Activated naive CD8-positive, alpha-beta T cell treated with anti-CD3 and anti-CD28 coated beads, Interleukin-2, amount 50 U/mL, for 16 hours (primary cell): ENCODE results near the gene CPO.
"Not testable (repeated sequence)": the region's sequence is repeated elsewhere in the genome, so short reads cannot be mapped to it uniquely, and the experiment has no call there.

Source experiments
- DNase-seq: peaks from one replicate; pipeline ENCODE4 v3.0.0-alpha.2; 2020; ENCODE audit warnings: low read depth, low spot score

Gene CPO

DNA sequence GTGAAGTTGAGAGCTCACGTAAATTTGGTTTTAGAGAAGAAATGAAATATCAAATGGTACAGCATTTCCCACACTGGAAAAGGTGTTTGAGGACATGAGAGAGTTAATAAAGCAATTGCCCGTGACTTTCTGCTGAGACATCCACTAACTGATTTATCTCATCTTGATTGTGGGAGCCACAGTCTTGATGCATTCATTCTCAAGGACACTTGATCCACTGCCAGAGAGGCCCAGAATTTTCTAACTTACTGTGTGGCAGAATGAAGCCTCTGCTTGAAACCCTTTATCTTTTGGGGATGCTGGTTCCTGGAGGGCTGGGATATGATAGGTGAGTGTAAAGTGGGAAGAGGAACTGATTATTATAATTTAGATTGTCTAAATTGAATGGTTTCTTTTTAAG lies at the start of gene CPO:
TSS of gene CPO (plus strand) at position 179 of the 400 bp plus-strand sequence. CDS start at position 261, 82 bp downstream.
- no peak for DNase-seq

GRCh38 chr2:206890179-206890578 lies 49.1 kb upstream of the CPO start:
- DNase-seq, result no peak

- DNase-seq, result no peak
Observed at GRCh38 chr2:206890926-206891325, 48.4 kb upstream of the CPO start.

GRCh38 chr2:206915121-206915520 lies 24.2 kb upstream of the CPO start:
- no peak for DNase-seq

DNA sequence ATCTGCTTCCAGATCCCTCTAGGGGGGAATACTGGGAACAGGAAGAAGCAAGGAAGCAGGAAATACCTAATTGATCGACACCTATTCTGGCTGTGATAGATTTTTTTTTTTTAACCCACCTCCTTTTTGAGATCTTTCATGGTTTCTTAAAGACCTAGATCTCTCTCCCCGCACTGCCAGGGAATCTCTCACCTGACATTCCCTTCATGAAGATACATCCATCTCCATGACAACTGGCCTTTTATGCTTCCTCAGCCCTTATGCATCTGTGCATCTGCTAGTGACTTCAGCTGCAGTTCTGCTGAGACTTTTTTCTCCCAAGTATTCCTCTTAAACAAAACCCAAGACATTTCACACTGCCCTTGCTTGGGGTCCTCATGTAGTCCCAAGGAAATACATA lies 21.1 kb upstream of the CPO start:
- DNase-seq, result no peak

- no peak for DNase-seq
Observed at GRCh38 chr2:206920310-206920709, 19.0 kb upstream of the CPO start.

DNA sequence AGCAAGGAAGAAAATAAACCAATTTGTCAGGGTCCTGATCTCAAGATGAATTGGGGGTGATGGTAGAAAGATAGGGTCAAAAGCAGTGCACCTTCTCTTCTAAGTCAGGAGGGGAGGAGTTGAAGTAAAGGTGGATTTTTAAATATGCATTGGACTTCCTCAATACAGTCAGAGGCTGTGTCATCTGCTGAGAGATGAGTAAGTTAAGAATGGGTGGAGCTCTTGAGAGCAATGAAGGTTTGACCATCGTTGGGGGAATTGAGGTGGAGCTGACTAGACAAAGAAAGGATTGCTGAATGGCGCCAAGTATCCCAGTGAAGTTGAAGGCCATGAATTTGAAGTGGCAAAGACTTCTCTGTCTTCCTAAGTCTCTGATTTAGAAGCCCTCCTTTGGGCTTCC lies 18.4 kb upstream of the CPO start:
- DNase-seq, result no peak

- DNase-seq, result no peak
Observed at GRCh38 chr2:206921529-206921928, 17.8 kb upstream of the CPO start.

DNA sequence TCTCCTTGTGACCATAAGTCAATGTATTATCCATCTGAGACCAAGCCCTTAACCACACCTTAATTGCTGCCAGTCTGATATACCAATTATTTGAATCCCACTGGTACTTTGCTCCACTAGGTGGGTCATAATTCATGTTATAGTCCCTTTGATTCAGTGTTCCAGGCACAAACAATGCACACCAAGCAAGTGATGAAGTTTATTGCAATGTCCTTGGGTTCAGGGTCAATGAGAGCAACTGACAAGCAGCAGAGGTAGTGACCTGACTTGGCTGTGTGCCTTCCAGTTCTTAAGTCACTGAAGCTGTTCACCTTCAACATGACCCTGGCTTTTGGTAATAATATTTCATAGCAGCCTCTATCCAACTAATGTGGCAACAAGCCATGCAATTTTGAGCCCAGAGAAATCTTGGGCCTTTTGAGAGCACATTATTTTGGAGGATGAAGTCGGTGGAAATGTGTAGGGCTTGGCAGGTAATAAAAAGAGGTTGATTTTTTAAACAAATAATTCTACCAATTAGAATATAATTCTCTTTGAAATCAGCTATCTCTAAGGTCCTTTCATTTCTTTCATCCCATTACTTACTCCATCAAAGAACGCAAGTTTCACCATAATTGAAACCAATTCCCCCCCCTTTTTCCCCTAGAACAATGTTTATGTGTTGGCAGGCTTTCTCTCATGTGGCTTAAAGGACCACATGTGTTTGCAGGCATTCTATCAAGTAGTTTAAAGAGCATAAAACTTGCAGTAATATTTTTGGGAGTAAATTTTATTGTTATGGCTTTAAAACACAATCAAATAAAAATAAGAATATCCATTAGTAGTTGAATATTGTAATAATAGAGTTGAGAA lies 3.1 kb upstream of the CPO start:
- DNase-seq, result no peak

DNA sequence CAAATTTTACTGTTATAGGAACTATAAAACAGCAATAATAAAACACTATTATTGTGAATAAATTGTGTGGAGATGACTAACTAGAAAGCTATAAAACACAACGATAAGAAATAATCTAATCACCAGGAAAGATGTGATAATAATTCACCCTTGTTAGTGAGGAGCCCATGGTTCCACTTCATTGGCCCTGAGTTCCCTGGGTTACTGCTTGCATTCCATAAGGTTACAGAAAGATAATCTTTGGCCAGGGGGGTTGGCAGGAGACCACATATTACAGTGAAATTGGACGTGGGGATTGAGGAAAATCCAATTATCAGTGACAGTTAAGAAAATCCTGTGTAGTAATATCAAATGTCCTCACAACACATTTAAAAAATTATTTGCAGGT lies 2.5 kb upstream of the CPO start:
- DNase-seq, result no peak

- no peak for DNase-seq
Observed at GRCh38 chr2:206937555-206937954, 1.8 kb upstream of the CPO start.

GRCh38 chr2:206940546-206940945 lies 1.2 kb downstream of the CPO start:
- no peak for DNase-seq

DNA sequence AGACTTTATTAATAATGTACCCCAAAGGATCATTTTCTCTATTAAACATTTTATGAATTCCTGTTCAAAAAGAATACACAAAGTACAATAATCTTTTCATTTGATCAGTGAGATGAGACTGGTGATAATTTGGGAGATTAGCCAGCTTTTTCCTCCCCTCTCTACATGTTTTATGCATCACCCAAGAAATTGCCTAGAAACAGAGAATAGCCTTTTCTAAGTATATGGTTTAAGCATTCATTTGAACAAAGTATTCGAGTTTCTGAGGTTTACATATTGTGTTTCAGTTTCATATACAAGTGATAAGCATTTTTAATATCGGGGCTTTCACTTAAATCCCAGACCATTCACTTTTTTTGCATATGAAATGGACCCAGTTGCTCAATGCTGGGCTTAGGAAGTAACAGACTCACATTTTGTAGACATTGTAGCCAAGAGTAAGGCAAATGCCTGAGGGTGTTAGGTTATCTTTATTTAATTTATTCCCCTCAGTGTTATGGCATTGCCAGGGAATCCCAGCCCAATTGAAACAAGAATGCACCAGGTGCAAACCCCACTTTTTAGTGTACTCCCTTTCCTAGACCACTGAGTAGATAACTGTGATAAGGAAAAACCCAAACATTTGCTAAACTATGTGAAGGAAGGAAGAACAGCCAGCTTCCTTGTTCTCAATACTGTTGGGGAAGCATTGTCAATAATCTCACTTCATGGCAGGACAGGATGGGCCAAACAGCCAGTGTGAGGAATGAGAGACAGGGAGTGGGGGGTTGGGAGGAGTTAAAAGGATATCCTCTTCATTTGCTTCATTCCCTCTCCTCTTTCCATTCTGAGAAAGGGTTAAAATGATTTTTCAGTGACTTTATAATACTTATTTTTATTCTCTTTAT lies 3.5 kb downstream of the CPO start:
- no peak for DNase-seq

GRCh38 chr2:206953404-206953803 lies 14.1 kb downstream of the CPO start:
- not testable (repeated sequence) for DNase-seq

DNA sequence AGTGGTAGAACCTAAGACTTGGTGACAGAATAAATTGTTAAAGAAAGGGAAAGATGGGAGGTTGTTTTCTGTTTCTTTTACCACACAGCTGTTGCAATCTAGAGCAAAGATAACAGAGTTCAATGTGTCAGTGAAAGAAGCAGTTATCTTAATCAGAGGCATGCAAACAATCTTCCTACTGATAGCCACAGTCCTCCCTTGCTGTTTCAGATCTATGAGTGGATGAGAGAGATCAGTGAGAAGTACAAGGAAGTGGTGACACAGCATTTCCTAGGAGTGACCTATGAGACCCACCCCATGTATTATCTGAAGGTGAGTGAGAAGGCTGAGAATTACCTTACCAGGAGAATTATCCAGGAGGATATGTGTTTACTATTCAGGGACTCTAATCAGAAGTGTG lies 15.9 kb downstream of the CPO start:
- DNase-seq, result no peak

GRCh38 chr2:206958261-206958660 lies 18.9 kb downstream of the CPO start:
- no peak for DNase-seq

DNA sequence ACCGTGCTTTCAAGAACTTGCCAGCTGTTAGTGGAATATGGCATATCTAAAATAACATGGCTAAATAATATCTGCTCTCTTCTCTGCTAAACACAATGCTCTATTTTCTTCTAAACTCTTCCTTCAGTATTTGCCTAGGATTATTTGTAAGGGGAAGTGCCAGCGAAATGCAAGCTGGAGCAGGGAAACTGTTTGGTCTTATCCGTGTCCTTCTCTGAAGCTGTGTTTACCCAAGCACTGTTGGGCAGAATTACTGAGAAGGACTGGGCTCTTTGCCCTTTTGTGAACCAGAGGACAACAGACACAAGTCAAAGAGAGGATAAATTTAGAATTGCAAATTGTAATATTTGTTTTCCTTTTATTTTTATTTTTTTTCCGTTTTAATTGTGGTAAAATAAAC lies 23.6 kb downstream of the CPO start:
- no peak for DNase-seq

DNA sequence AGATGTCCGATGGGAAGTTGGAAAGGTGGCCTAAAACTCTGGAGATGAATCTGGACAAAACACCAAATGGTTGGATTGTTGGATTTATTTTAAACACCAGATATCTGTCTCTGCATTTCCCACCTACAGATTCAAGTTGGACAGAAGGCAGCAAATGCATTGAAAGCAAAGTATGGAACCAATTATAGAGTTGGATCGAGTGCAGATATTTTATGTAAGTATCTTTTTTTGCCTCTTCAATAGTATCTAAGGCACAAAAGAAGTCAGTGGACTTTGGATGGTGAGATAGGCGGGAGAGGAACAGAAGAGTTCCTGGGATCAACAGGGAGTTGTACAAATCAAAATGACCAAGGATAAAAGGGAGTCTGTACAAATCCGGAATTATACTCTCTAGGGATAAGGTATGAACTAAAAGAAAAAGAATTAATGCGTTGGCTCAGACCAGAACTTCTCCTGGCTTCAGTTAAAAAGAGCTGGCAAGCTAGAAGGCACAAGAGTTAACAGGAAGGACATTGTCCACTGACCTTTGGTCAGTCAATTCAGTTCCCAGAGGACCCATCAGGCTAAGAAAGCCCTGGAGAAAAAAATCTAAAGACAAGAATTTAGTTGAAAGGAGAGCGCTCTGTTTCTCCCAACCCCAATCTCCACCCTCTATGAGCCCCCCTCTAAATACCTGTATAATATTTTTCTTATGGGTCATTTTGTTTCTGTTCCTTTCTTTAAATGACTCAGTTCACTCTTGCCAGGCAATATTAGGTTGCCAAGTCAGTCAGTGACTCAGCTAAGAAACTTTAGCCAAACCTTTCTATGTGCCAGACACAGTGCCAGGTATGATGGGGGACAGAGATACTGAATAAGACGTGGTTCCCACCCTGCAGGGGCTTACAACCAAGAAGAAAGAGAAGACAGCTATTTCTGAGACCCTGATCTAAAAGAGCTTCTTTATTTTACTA lies 29.1 kb downstream of the CPO start:
- no peak for DNase-seq

- no peak for DNase-seq
Observed at GRCh38 chr2:206969192-206969591, 29.9 kb downstream of the CPO start.

GRCh38 chr2:206970589-206971360 lies 31.5 kb downstream of the CPO start:
- no peak for DNase-seq

DNA sequence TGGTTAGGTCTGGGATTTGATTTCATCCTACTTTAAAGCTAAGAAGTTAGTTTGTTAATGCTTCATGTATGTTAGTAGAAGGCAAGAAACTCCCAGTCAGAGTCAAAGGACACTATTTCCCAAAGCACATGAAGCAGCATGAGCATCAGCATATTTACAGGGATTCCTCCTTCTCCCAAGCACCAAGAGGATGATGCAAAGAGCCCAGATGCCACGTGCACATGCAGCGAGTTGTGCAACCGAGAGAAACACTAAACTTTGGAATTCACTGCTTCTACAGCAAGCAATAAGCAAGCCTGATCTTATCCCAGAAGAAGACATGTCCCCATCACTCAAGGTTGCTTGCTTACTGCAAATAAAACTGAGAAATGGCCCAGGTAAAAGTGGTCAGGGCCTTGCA lies 32.5 kb downstream of the CPO start:
- DNase-seq, result no peak
